HepG2 (cell line): ENCODE results near the gene ORC2. TPM values are rescaled to one million over a fixed set of nuclear protein-coding genes. Genes with fewer than 3 reads are reported as not detected.
A peak's percentile ranks its signal among the peaks of the same experiment; 100 is the strongest.

Source experiments
- ATAC-seq: fragments of 200-7000 bp; cut with Tn5 transposase; 3 replicates; pipeline ENCODE4 v1.9.1; 2020; ENCODE audit warnings: mild to moderate bottlenecking, moderate library complexity
- BruUV-seq: library from RNA; stranded (reverse); fragments of 400-500 nt; replicated peaks from 2 replicates; lab custom pipeline; 2021; lab: Mats Ljungman, UMichigan
- CTCF ChIA-PET: fragments of 300-600 bp; formaldehyde crosslinking; extraction: SDS; loops from one replicate; lab custom pipeline; 2021; ENCODE audit warnings: low total read pairs, inconsistent platforms, low intra/inter-chr PET ratio; lab: Yijun Ruan, JAX
- POLR2A ChIA-PET: fragments of 350-600 bp; sonication (Branson Sonifier 250); formaldehyde crosslinking; loops from one replicate; lab custom pipeline; 2020; ENCODE audit warnings: antibody characterized with exemption, inconsistent platforms; lab: Yijun Ruan, JAX
- DNase-seq: peaks from one replicate; pipeline ENCODE4 v3.0.0-alpha.2; 2015; ENCODE audit warnings: low spot score
- FAIRE-seq: peaks from 3 replicates; lab custom pipeline; 2011; peaks lifted over from hg19 to GRCh38; lab: Jason Lieb, UNC
- H2AFZ ChIP-seq: one replicate; pipeline ENCODE4 v1.6.1; 2011; ENCODE audit warnings: low read length, inconsistent platforms
- H3K27ac ChIP-seq: fragments of 300-600 bp; 3 replicates; pipeline ENCODE4 v1.8.0; 2011; ENCODE audit warnings: mixed run types, mild to moderate bottlenecking, mixed read lengths, low read length, inconsistent platforms; ENCODE audit not compliant: insufficient read depth; ENCODE audit errors: extremely low read length
- H3K27me3 ChIP-seq, 2 experiments: fragments of 200-600 bp in 1 of 2; 2 replicates in 1 of 2; 3 replicates in 1 of 2; pipeline versions ENCODE4 v1.6.0 to v1.8.0; 2011; ENCODE audit warnings: low read length in 2 of 2, mild to moderate bottlenecking in 2 of 2, moderate library complexity in 2 of 2, inconsistent platforms in 1 of 2; ENCODE audit not compliant: insufficient read depth in 2 of 2, control insufficient read depth in 1 of 2
- H3K36me3 ChIP-seq, 2 experiments: fragments of 200-600 bp in 1 of 2; replicated peaks in 1 of 2; 2 replicates in 1 of 2; 3 replicates in 1 of 2; pipeline versions ENCODE4 v1.5.1 to v1.8.0; 2011; ENCODE audit warnings: low read length in 2 of 2, inconsistent platforms in 1 of 2; ENCODE audit not compliant: insufficient read depth in 2 of 2, control insufficient read depth in 1 of 2
- H3K4me1 ChIP-seq: 2 replicates; pipeline ENCODE4 v1.5.1; 2012; ENCODE audit warnings: low read length, inconsistent platforms; ENCODE audit not compliant: insufficient read depth
- H3K4me2 ChIP-seq: 2 replicates; pipeline ENCODE4 v1.6.0; 2011; ENCODE audit warnings: low read depth, low read length, inconsistent platforms
- H3K4me3 ChIP-seq, 3 experiments: fragments of 200-600 bp in 1 of 3; sonication (generic), shearing (Covaris generic) in 1 of 3; replicated peaks in 1 of 3; 2 replicates each; pipeline ENCODE4 v1.5.1; 2011 to 2016; ENCODE audit warnings: low read length in 3 of 3, inconsistent platforms in 2 of 3, low read depth in 2 of 3, mild to moderate bottlenecking in 2 of 3, control low read depth in 1 of 3, mixed read lengths in 1 of 3; ENCODE audit not compliant: insufficient read depth in 1 of 3
- H3K79me2 ChIP-seq: one replicate; pipeline ENCODE4 v1.6.1; 2011; ENCODE audit warnings: low read length, inconsistent platforms; ENCODE audit not compliant: insufficient read depth
- H3K9ac ChIP-seq: 2 replicates; pipeline ENCODE4 v1.6.0; 2011; ENCODE audit warnings: mild to moderate bottlenecking, low read depth, low read length, inconsistent platforms; ENCODE audit not compliant: insufficient read depth
- H3K9me3 ChIP-seq: 2 replicates; pipeline ENCODE4 v1.5.1; 2012; ENCODE audit warnings: mild to moderate bottlenecking, low read length
- H4K20me1 ChIP-seq: 2 replicates; pipeline ENCODE4 v1.6.0; 2011; ENCODE audit warnings: inconsistent platforms, mild to moderate bottlenecking, low read length, moderate library complexity; ENCODE audit not compliant: insufficient read depth
- BCL6 ChIP-seq: IDR thresholded peaks from 2 replicates; pipeline ENCODE4 v1.6.1; 2016; ENCODE audit warnings: missing genetic modification reagents, missing compliant biosample characterization
- CEBPB ChIP-seq: IDR thresholded peaks from 2 replicates; pipeline ENCODE4 v1.6.1; 2011; ENCODE audit warnings: low read depth, low read length, improper control_type of control experiment, borderline replicate concordance
- DZIP1 ChIP-seq: sonication (generic); formaldehyde crosslinking; IDR thresholded peaks from 2 replicates; pipeline ENCODE4 v1.5.0; 2020; ENCODE audit warnings: mild to moderate bottlenecking, missing genetic modification reagents
- whole genome bisulfite sequencing: methylation state at CpG from one replicate; pipeline ENCODE4 v1.1.6; 2017; ENCODE audit warnings: low lambda C conversion rate; 5-methylcytosine and 5-hydroxymethylcytosine counted together
- in situ Hi-C: cut with HindIII; loops from 2 replicates; pipeline ENCODE4 v1.10.0; 2017; ENCODE audit warnings: low pct_unique_long_range_greater_than_20kb; ENCODE audit not compliant: extremely low pct_ligation_motif_present
- intact Hi-C: fragments of 100-400 bp; cut with micrococcal nuclease; formaldehyde crosslinking; loops from one replicate; pipeline ENCODE4 v1.10.0; 2022; ENCODE audit not compliant: unreplicated experiment
- polyA plus RNA-seq, 8 experiments: library from polyadenylated mRNA; depleted of rRNA in 3 of 8; stranded (reverse) in 7 of 8; unstranded in 1 of 8; fragments of >200 nt; fragmentation: Illumina TruSeq in 4 of 8; extraction: Trizol in 4 of 8; gene quantifications; 2 replicates each; pipeline versions ENCODE4 v1.2.1 to v1.2.3, GENCODE V29; 2011 to 2016; ENCODE audit warnings: low read depth in 4 of 8, missing spikeins in 1 of 8, mixed read lengths in 1 of 8; ENCODE audit not compliant: insufficient read depth in 1 of 8
- total RNA-seq, 5 experiments: library from RNA; depleted of rRNA; stranded (reverse); fragments of >200 nt; fragmentation: Illumina TruSeq; extraction: Trizol; gene quantifications; 2 replicates each; pipeline ENCODE4 v1.2.3, GENCODE V29; 2016; ENCODE audit warnings: low read depth in 1 of 5
- TF ChIP-seq, protein P1 (sequence below), 2 experiments: fragments of 450-650 bp in 1 of 2; sonication (generic) in 1 of 2; formaldehyde crosslinking; IDR thresholded peaks; 2 replicates each; pipeline versions ENCODE4 v1.5.0 to v1.8.0; 2020 to 2022; ENCODE audit warnings: mild to moderate bottlenecking in 1 of 2, missing genetic modification reagents in 1 of 2

Gene ORC2
- total and polyA plus RNA-seq, 2 of the 13 experiments (the other 11 are each of a cell fraction or from before 2014, with no cell fraction given) = 19.3 to 73.5 TPM

DNA sequence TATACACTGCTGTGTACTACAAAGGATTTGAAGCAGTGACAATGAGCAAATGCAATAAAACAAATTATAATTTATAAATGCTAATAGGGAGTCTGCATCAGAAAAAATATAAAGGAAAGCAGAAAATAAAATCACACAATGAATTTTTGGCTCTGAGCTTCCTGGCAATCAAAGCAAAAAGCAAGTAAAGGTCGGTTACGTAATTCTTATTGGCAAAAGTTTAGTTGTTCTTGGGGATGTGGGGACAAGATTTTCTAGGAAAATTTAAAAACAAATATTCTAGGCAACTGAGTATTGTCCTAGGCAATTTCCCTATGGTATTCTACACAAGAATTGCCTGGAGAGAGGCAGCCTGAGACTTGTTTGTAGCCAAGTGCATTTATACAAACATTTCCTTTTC, 1.8 kb downstream of the ORC2 start:
- FAIRE-seq = no peak
- DNase-seq = no peak
- ATAC-seq = no peak
- H3K9ac ChIP-seq = peak overlapping the region; percentile 83
- peaks cover 63% of the 10 kb centered on the region for H3K79me2 ChIP-seq
- H3K4me3 ChIP-seq = peak overlapping the region; percentile 79 to 96 (median 86); a peak in 5 of 6 replicates
- CTCF ChIA-PET = no interaction called here
- H4K20me1 ChIP-seq = no peaks in the 10 kb centered on the region; the same call in 1 of the 2 replicates
- BruUV-seq = no TSS peak
- intact Hi-C loops (loop anchor here (2.0 to 5.0 kb wide), 2 partner anchors 59 to 97 kb away; no protein-coding TSS in a partner anchor), in situ Hi-C loops (loop anchor here (5.0 kb wide), 1 partner anchor 106 kb away; no protein-coding TSS in a partner anchor)
- WGBS = 72% methylated on average over 2 of the region's 2 CpGs
- POLR2A ChIA-PET = interaction anchor here (1.0 kb wide), 1 partner anchor 50 kb away, joined by 3 read pairs; no protein-coding TSS in a partner anchor
- H3K27ac ChIP-seq = no peak overlapping the region
- H3K9me3 ChIP-seq = no peaks in the 10 kb centered on the region
- H2AFZ ChIP-seq = no peak overlapping the region
- H3K4me1 ChIP-seq = peaks cover 44% of the 10 kb centered on the region
- H3K36me3 ChIP-seq = peaks cover 10 to 35% of the 10 kb centered on the region in 2 experiments
- TF ChIP-seq BCL6 (CRISPR knock-in tag) (peak; percentile 80), DZIP1 (no peak), CEBPB (peak; percentile 50; the same call in 1 of the 2 replicates)
- TF ChIP-seq, protein P1, sequence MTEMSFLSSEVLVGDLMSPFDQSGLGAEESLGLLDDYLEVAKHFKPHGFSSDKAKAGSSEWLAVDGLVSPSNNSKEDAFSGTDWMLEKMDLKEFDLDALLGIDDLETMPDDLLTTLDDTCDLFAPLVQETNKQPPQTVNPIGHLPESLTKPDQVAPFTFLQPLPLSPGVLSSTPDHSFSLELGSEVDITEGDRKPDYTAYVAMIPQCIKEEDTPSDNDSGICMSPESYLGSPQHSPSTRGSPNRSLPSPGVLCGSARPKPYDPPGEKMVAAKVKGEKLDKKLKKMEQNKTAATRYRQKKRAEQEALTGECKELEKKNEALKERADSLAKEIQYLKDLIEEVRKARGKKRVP (CRISPR knock-in tag; IDR thresholded peaks at IDR 0.05) = no peak
- peak overlapping the region; percentile 80 for H3K4me2 ChIP-seq
- H3K27me3 ChIP-seq = no peaks in the 10 kb centered on the region; a peak in 1 of 5 replicates
